PC-9 (cell line): Measurements from ENCODE around the gene RPL39L. TPM values are rescaled to one million over a fixed set of nuclear protein-coding genes. Genes with fewer than 3 reads are reported as not detected.
"Not testable (repeated sequence)": the region's sequence is repeated elsewhere in the genome, so short reads cannot be mapped to it uniquely, and the experiment has no call there.

Experiments
- BruUV-seq: library from RNA; stranded (reverse); fragments of 400-500 nt; replicated peaks from 2 replicates; lab custom pipeline; 2021; lab: Mats Ljungman, UMichigan
- CTCF ChIA-PET: fragments of 300-600 bp; sonication (Branson Sonifier 250); formaldehyde crosslinking; loops from one replicate; lab custom pipeline; 2022; ENCODE audit warnings: antibody characterized with exemption; lab: Charles Lee
- POLR2A ChIA-PET: fragments of 300-600 bp; sonication (Branson Sonifier 250); formaldehyde crosslinking; loops from one replicate; lab custom pipeline; 2022; ENCODE audit warnings: antibody characterized with exemption; ENCODE audit not compliant: unreplicated experiment; lab: Charles Lee
- DNase-seq, 2 experiments: peaks; one replicate each; pipeline versions ENCODE4 v3.0.0 to v3.0.0-alpha.2; 2015 to 2022; ENCODE audit warnings: mixed read lengths in 1 of 2
- H2AFZ ChIP-seq: fragments of 200-600 bp; sonication (generic); 2 replicates; pipeline ENCODE4 v1.8.1; 2017; ENCODE audit warnings: antibody characterized with exemption
- H3F3A ChIP-seq: fragments of 200-600 bp; sonication (generic); 2 replicates; pipeline ENCODE4 v1.8.1; 2017; ENCODE audit warnings: antibody characterized with exemption, mild to moderate bottlenecking, low read depth; ENCODE audit not compliant: insufficient read depth
- H3K27ac ChIP-seq: fragments of 200-600 bp; sonication (generic); 2 replicates; pipeline ENCODE4 v1.6.1; 2016; ENCODE audit warnings: mixed run types
- H3K27me3 ChIP-seq: fragments of 200-600 bp; sonication (generic); 2 replicates; pipeline ENCODE4 v1.6.1; 2016; ENCODE audit warnings: low read depth, mixed run types; ENCODE audit not compliant: insufficient read depth
- H3K36me3 ChIP-seq: fragments of 200-600 bp; sonication (generic); 2 replicates; pipeline ENCODE4 v1.6.1; 2016; ENCODE audit warnings: low read depth, mixed run types
- H3K4me1 ChIP-seq: fragments of 200-600 bp; sonication (generic); replicated peaks from 2 replicates; pipeline ENCODE4 v1.6.1; 2016; ENCODE audit warnings: mixed run types; ENCODE audit not compliant: insufficient read depth
- H3K4me2 ChIP-seq: fragments of 200-600 bp; sonication (generic); 2 replicates; pipeline ENCODE4 v1.6.1; 2017; ENCODE audit warnings: mixed run types
- H3K4me3 ChIP-seq: fragments of 200-600 bp; sonication (generic); 2 replicates; pipeline ENCODE4 v1.6.1; 2016; ENCODE audit warnings: mixed run types
- H3K79me2 ChIP-seq: fragments of 200-600 bp; sonication (generic); 2 replicates; pipeline ENCODE4 v1.6.1; 2017; ENCODE audit warnings: low read depth, mixed run types
- H3K9me2 ChIP-seq: fragments of 200-600 bp; sonication (generic); 2 replicates; pipeline ENCODE4 v1.8.1; 2017; ENCODE audit warnings: mild to moderate bottlenecking; ENCODE audit not compliant: insufficient read depth
- H3K9me3 ChIP-seq: fragments of 200-600 bp; sonication (generic); 2 replicates; pipeline ENCODE4 v1.8.1; 2016; ENCODE audit warnings: low read depth; ENCODE audit not compliant: insufficient read depth
- H4K20me1 ChIP-seq: fragments of 200-600 bp; sonication (generic); 2 replicates; pipeline ENCODE4 v1.8.1; 2017; ENCODE audit not compliant: insufficient read depth
- EZH2 ChIP-seq: fragments of 200-600 bp; sonication (generic); IDR thresholded peaks from 2 replicates; pipeline ENCODE4 v1.8.0; 2017; ENCODE audit warnings: antibody characterized with exemption, low read depth
- intact Hi-C: fragments of 100-400 bp; cut with micrococcal nuclease; formaldehyde crosslinking; loops from one replicate; pipeline ENCODE4 v1.10.0; 2022; ENCODE audit not compliant: unreplicated experiment
- total RNA-seq: library from RNA; stranded (reverse); gene quantifications from 2 replicates; pipeline ENCODE4 v1.2.3, GENCODE V29; 2021
- TF ChIP-seq, protein P1 (sequence below): fragments of 200-600 bp; sonication (generic); conservative IDR thresholded peaks from 2 replicates; pipeline ENCODE4 v1.6.1; 2017; ENCODE audit warnings: mixed run types, antibody characterized with exemption, mild to moderate bottlenecking, moderate library complexity

The RPL39L gene
- total RNA-seq, 1 experiment from 2014 or later = 81.3 TPM

DNA sequence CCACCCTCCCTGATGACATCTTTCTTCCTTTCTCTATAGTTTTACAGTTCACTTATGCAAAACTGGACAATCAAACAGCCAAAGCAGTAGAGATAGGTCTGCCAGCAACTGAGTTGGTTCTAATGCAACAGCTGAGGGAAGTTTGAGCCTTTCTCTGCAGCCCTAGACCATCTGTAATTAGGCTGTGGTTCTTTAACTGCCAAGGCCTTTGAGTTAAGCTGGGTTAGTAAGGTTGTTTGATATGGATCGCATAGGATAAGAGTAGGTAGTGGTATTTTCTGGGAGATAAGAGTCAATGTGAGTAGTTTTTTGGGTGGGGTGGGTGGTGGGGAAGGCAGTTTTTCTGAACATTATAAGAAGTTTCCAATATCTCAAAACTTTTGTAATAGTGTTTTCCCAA is 3.0 kb downstream of the RPL39L start:
- intact Hi-C loops = loop anchor here (5.0 kb wide), 1 partner anchor 181 kb away; no protein-coding TSS in a partner anchor
- no TSS peak for BruUV-seq
- Histone ChIP-seq H3F3A (peaks cover 19% of the 10 kb centered on the region), H3K36me3 (peaks cover 28% of the 10 kb centered on the region; the same call in 1 of the 2 replicates), H3K4me3 (no peak overlapping the region), H2AFZ (no peak overlapping the region), H3K27me3 (no peaks in the 10 kb centered on the region), H4K20me1 (no peaks in the 10 kb centered on the region), H3K9me2 (no peaks in the 10 kb centered on the region), H3K4me1 (peaks cover 28% of the 10 kb centered on the region), H3K27ac (no peak overlapping the region), H3K79me2 (peaks cover 40% of the 10 kb centered on the region), H3K4me2 (no peak overlapping the region), H3K9me3 (no peaks in the 10 kb centered on the region)
- no peak for DNase-seq
- POLR2A ChIA-PET = interaction anchor here (0.6 kb wide), 1 partner anchor 29 kb away, joined by 12 read pairs; no protein-coding TSS in a partner anchor
- CTCF ChIA-PET = interaction anchor here (0.6 kb wide), 1 partner anchor 182 kb away, joined by 10 read pairs; no protein-coding TSS in a partner anchor
- no peak for TF ChIP-seq EZH2
- TF ChIP-seq, protein P1, sequence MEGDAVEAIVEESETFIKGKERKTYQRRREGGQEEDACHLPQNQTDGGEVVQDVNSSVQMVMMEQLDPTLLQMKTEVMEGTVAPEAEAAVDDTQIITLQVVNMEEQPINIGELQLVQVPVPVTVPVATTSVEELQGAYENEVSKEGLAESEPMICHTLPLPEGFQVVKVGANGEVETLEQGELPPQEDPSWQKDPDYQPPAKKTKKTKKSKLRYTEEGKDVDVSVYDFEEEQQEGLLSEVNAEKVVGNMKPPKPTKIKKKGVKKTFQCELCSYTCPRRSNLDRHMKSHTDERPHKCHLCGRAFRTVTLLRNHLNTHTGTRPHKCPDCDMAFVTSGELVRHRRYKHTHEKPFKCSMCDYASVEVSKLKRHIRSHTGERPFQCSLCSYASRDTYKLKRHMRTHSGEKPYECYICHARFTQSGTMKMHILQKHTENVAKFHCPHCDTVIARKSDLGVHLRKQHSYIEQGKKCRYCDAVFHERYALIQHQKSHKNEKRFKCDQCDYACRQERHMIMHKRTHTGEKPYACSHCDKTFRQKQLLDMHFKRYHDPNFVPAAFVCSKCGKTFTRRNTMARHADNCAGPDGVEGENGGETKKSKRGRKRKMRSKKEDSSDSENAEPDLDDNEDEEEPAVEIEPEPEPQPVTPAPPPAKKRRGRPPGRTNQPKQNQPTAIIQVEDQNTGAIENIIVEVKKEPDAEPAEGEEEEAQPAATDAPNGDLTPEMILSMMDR = no peak

DNA sequence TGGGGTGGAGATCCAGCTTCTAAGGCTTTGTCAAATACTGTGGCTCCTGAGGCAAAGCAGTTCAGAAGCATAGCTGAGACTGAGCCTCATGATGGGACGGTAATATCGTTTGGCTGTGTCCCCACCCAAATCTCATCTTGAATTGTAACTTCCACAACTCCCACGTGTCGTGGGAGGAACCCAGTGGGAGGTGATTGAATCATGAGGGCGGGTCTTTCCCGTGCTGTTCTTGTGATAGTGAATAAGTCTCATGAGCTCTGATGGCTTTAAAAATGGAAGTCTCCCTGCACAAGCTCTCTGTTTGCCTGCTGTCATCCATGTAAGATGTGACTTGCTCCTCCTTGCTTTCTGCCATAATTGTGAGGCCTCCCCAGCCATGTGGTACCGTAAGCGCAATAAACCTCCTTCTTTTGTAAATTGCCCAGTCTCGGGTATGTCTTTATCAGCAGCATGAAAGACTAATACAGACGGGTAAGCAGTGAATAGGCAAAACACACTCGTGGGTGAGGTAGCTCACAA is 4.1 kb downstream of the RPL39L start:
- intact Hi-C loops = loop anchor here (5.0 kb wide), 1 partner anchor 182 kb away; no protein-coding TSS in a partner anchor
- H3K27ac ChIP-seq, H4K20me1 ChIP-seq, H3K27me3 ChIP-seq, DNase-seq, H3K9me3 ChIP-seq, BruUV-seq, H3K4me2 ChIP-seq, H3K4me3 ChIP-seq, H2AFZ ChIP-seq, POLR2A ChIA-PET, H3K9me2 ChIP-seq: not testable (repeated sequence)
- CTCF ChIA-PET = interaction anchor here (0.6 to 1.0 kb wide), 2 partner anchors 30 to 71 kb away, joined by 3 read pairs; no protein-coding TSS in a partner anchor
- H3K79me2 ChIP-seq = peaks cover 43% of the 10 kb centered on the region
- H3F3A ChIP-seq = peaks cover 19% of the 10 kb centered on the region
- H3K4me1 ChIP-seq = peaks cover 28% of the 10 kb centered on the region
- H3K36me3 ChIP-seq = peaks cover 37% of the 10 kb centered on the region

DNA sequence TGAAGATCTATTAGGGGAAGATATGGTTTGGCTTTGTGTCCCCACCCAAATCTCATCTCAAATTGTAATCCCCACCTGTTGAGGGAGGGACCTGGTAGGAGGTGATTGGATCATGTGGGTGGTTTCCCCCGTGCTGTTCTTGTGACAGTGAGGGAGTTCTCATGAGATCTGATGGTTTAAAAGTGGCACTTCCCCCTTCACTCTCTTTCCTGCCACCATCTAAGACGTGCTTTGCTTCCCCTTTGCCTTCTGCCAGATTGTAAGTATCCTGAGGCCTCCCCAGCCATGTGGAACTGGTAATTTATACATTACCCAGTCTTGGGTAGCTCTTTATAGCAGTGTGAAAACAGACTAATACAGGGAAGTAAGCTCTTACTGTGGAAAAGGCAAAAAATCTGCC is 6.1 kb downstream of the RPL39L start:
- H3K4me3 ChIP-seq, intact Hi-C loops, H2AFZ ChIP-seq, BruUV-seq, H3K9me3 ChIP-seq, POLR2A ChIA-PET, H3F3A ChIP-seq, H4K20me1 ChIP-seq, H3K4me2 ChIP-seq, H3K9me2 ChIP-seq, H3K27ac ChIP-seq, DNase-seq, H3K27me3 ChIP-seq: not testable (repeated sequence)
- Histone ChIP-seq H3K79me2 (peaks cover 38% of the 10 kb centered on the region), H3K36me3 (peaks cover 41% of the 10 kb centered on the region), H3K4me1 (peaks cover 21% of the 10 kb centered on the region)
- CTCF ChIA-PET = interaction anchor here (0.5 kb wide), 1 partner anchor 37 kb away, joined by 9 read pairs; no protein-coding TSS in a partner anchor

DNA sequence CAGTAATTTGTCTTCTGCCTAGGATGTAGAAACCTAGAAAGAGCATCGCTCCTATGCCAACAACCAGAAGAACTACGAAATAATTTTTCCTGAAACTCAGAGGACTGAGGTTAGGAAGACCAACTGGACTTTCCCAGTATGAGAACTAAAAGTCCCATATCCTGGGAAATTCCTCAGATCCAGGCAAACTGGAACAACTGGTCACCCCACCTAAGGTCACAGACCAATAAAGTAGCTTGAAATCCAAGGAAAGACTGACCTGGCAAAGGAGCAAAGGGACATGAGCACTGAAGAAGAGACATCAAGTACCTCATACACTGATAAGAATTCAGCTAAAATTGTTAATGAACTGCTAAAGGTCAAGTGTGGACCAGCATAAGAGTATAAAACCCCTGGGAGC is 6.6 kb downstream of the RPL39L start:
- H3K4me3 ChIP-seq = no peak overlapping the region
- no peaks in the 10 kb centered on the region for H4K20me1 ChIP-seq
- peaks cover 33% of the 10 kb centered on the region for H3K79me2 ChIP-seq
- H3K36me3 ChIP-seq = peaks cover 41% of the 10 kb centered on the region
- BruUV-seq = no TSS peak
- no peak overlapping the region for H3K27ac ChIP-seq
- H3F3A ChIP-seq = peaks cover 1% of the 10 kb centered on the region; the same call in 1 of the 2 replicates
- DNase-seq = no peak
- H3K9me2 ChIP-seq = no peaks in the 10 kb centered on the region
- H3K4me1 ChIP-seq = peaks cover 16% of the 10 kb centered on the region
- no peak overlapping the region for H3K4me2 ChIP-seq
- intact Hi-C loops = no loop called here
- POLR2A ChIA-PET = no interaction called here
- no peak for TF ChIP-seq EZH2
- TF ChIP-seq, protein P1 = no peak
- peaks cover 9% of the 10 kb centered on the region for H3K9me3 ChIP-seq
- CTCF ChIA-PET = interaction anchor here (0.5 kb wide), 1 partner anchor 38 kb away, joined by 9 read pairs; no protein-coding TSS in a partner anchor
- H2AFZ ChIP-seq = no peak overlapping the region
- no peaks in the 10 kb centered on the region for H3K27me3 ChIP-seq
